Stimulated activated CD4-positive, alpha-beta T cell treated with anti-CD3 and anti-CD28 coated beads, Interleukin-4, amount 100 ng/mL, for 4 hours (primary cell): ENCODE results near the gene SSTR3.
"Not testable (repeated sequence)": the region's sequence is repeated elsewhere in the genome, so short reads cannot be mapped to it uniquely, and the experiment has no call there.

Experiments used
- DNase-seq, 2 experiments: peaks; one replicate each; pipeline ENCODE4 v3.0.0-alpha.2; 2020

Gene SSTR3

GRCh38 chr22:37178350-37179125 is 33.7 kb downstream of the SSTR3 start:
- no peak for DNase-seq

GRCh38 chr22:37177755-37178154 is 34.5 kb downstream of the SSTR3 start:
- no peak for DNase-seq

- DNase-seq, result no peak
These were observed 35.1 kb downstream of the SSTR3 start for GRCh38 chr22:37177221-37177620.

- no peak for DNase-seq
These were observed 35.7 kb downstream of the SSTR3 start for GRCh38 chr22:37176464-37177061.

- no peak for DNase-seq
These were observed 36.6 kb downstream of the SSTR3 start for GRCh38 chr22:37175414-37176281.

GRCh38 chr22:37174964-37175363 is 37.3 kb downstream of the SSTR3 start:
- no peak for DNase-seq

GRCh38 chr22:37173709-37174108 is 38.6 kb downstream of the SSTR3 start:
- DNase-seq, result no peak

- DNase-seq, result no peak
These were observed 39.7 kb downstream of the SSTR3 start for GRCh38 chr22:37172266-37173245.

- no peak for DNase-seq
These were observed 40.6 kb downstream of the SSTR3 start for GRCh38 chr22:37171662-37172061.

GRCh38 chr22:37170689-37171405 is 41.4 kb downstream of the SSTR3 start:
- not testable (repeated sequence) for DNase-seq

- DNase-seq, result no peak
These were observed 42.2 kb downstream of the SSTR3 start for GRCh38 chr22:37169947-37170688.

GRCh38 chr22:37169406-37169805 is 42.9 kb downstream of the SSTR3 start:
- DNase-seq, result no peak

GRCh38 chr22:37167981-37168647 is 44.2 kb downstream of the SSTR3 start:
- DNase-seq, result no peak

- DNase-seq, result no peak
These were observed 44.9 kb downstream of the SSTR3 start for GRCh38 chr22:37167176-37167980.

GRCh38 chr22:37166675-37167066 is 45.6 kb downstream of the SSTR3 start:
- DNase-seq, result peak; percentile 77 to 83

GRCh38 chr22:37165940-37166674 is 46.2 kb downstream of the SSTR3 start:
- DNase-seq, result no peak

- no peak for DNase-seq
These were observed 47.2 kb downstream of the SSTR3 start for GRCh38 chr22:37165066-37165465.

- DNase-seq, result no peak
These were observed 47.8 kb downstream of the SSTR3 start for GRCh38 chr22:37164505-37164887.
